ENCODE measurements around the gene TUBB3.

DNA sequence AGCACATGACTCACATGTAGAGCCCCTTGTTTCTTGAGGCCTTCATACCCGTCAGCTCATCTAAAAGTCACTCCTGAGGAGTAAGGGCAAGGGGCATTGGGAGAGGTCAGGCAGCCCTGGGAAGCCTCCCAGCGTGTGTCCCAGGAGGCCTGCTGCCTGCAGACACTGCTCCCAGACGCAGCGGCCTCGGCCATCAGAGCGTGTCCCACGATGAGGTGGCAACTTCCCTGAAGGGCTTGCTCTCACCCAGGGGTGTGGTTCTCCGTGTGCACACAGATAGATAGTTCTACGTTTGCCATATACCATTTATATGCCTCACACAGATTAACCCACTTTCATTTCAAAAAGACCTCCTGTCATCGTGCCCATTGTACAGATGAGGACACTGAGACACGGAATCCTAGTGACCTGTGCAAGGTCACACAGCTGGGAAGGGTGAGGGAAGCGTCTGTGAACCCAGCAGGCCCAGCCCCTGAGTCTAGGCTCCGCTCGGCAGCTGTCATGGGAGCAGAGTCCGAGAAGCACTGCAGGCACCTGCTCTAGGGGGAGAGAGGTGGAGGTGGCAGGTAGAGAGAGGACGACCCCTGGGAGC is 8.3 kb downstream of the TUBB3 start:
- TF ChIP-seq CTCF (IDR thresholded peaks at IDR 0.05; ENCODE audit: control extremely low read depth in 1 of 3, insufficient read depth in 1 of 3, low read depth in 1 of 3, low read length in 3 of 3) (no peak), POLR2A (IDR thresholded peaks at IDR 0.05; ENCODE audit: control extremely low read depth in 1 of 2, low read depth in 2 of 2, low read length in 2 of 2) (no peak), EZH2 (IDR thresholded peaks at IDR 0.05; ENCODE audit: low read depth, low read length, severe bottlenecking) (no peak), POLR2AphosphoS5 (IDR thresholded peaks at IDR 0.05; ENCODE audit: low read depth, low read length) (no peak), CREB1 (IDR thresholded peaks at IDR 0.05) (no peak), RAD21 (IDR thresholded peaks at IDR 0.05 in 1 of 2, conservative IDR thresholded peaks at IDR 0.05 in 1 of 2; ENCODE audit: low read depth in 2 of 2, low read length in 2 of 2) (no peak)
